ENCODE measurements around the gene GSTM4. TPM values are rescaled to one million over a fixed set of nuclear protein-coding genes. Genes with fewer than 3 reads are reported as not detected.

Gene GSTM4
- total RNA-seq, 5 donors from 2014 or later (not counting 1 experiment from before 2014, with no cell fraction given): 14.6 to 28.5 (median 20.8) TPM

DNA sequence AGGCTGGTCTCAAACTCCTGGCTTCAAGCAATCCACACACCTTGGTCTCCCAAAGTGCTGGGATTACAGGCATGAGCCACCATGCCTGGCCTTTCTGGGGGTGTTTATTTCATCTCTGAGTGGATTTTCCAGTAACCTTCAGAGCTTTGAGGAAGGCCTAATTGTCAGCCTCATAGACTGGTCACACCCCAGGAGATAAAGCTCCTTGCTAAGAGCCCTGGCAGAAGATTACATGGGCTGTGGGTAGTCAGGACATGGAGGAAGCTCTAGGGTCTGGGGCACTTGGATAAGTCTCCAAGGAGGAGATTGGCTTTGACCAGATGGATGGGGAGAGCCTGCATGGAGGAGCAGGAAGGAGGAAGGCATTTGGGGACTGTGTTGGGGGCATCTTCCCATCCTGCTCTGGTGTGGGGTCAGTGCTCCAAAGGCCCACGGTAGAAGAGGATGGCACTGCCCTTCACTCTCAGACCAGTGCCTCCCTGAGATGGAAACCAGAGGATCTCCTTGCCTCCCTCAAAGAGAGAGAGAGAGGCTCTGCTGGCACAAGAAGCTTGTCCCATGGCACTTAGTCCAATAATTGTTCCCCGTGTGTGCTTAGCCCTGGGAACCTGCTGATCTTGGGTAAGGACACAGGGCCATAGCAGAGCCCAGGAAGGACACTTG is 14.7 kb upstream of the GSTM4 start:
- Mint-ChIP-seq H3K4me3 (no peak overlapping the region), H3K27me3 (no peaks in the 10 kb centered on the region), H3K36me3 (no peaks in the 10 kb centered on the region), H3K4me1 (peaks cover 6 to 13% (median 12%) of the 10 kb centered on the region in 3 donors), H3K27ac (no peak overlapping the region), H3K9me3 (no peaks in the 10 kb centered on the region)
- Histone ChIP-seq H3K27me3 (replicated peaks in 1 of 2; ENCODE audit: control insufficient read depth in 2 of 2, extremely low read depth in 1 of 2, insufficient read depth in 2 of 2, low read length in 1 of 2) (peaks cover 0 to 23% of the 10 kb centered on the region in 2 experiments), H3K4me1 (ENCODE audit: control insufficient read depth in 1 of 2, extremely low read depth in 1 of 2, insufficient read depth in 2 of 2, low read length in 2 of 2) (peaks cover 0 to 20% of the 10 kb centered on the region in 2 experiments), H3K4me3 (ENCODE audit: control insufficient read depth in 1 of 2, extremely low read depth in 1 of 2, low read length in 1 of 2) (no peak overlapping the region), H3K36me3 (ENCODE audit: control insufficient read depth in 2 of 2, extremely low read depth in 1 of 2, insufficient read depth in 1 of 2, low read length in 1 of 2) (no peaks in the 10 kb centered on the region), H3K9me3 (no peaks in the 10 kb centered on the region), H3K27ac (ENCODE audit: low read length) (no peak overlapping the region)
- ATAC-seq (replicated peaks in 1 of 4) (no peak), DNase-seq (no peak)
- ChIA-PET POLR2A (interaction anchor here (0.8 to 1.0 kb wide), 2 partner anchors 93 kb away, joined by 3 to 5 read pairs; partner anchors contain the start of gene GNAI3 (in 2 of the 2)), CTCF (interaction anchor here (0.5 to 3.7 kb wide), 23 partner anchors 10 to 376 kb away, joined by 3 to 46 read pairs (median 6); partner anchors contain the start of genes AHCYL1 (in 2 of the 2), GNAI3 (in 2 of the 2), GSTM1 (in 1 of the 2) and GSTM3 (in 1 of the 2))
- 60% methylated on average over 1 of the region's 2 CpGs for WGBS (ENCODE audit: insufficient coverage)

- Mint-ChIP-seq H3K27ac (no peak overlapping the region), H3K4me1 (peaks cover 6 to 13% (median 12%) of the 10 kb centered on the region in 3 donors), H3K9me3 (no peaks in the 10 kb centered on the region), H3K27me3 (no peaks in the 10 kb centered on the region), H3K36me3 (no peaks in the 10 kb centered on the region), H3K4me3 (no peak overlapping the region)
- Histone ChIP-seq H3K4me3 (ENCODE audit: control insufficient read depth in 1 of 2, extremely low read depth in 1 of 2, low read length in 1 of 2) (no peak overlapping the region), H3K36me3 (ENCODE audit: control insufficient read depth in 2 of 2, extremely low read depth in 1 of 2, insufficient read depth in 1 of 2, low read length in 1 of 2) (no peaks in the 10 kb centered on the region), H3K27me3 (replicated peaks in 1 of 2; ENCODE audit: control insufficient read depth in 2 of 2, extremely low read depth in 1 of 2, insufficient read depth in 2 of 2, low read length in 1 of 2) (peaks cover 0 to 23% of the 10 kb centered on the region in 2 experiments), H3K27ac (ENCODE audit: low read length) (no peak overlapping the region), H3K4me1 (ENCODE audit: control insufficient read depth in 1 of 2, extremely low read depth in 1 of 2, insufficient read depth in 2 of 2, low read length in 2 of 2) (peaks cover 0 to 20% of the 10 kb centered on the region in 2 experiments), H3K9me3 (no peaks in the 10 kb centered on the region)
- ChIA-PET POLR2A (no interaction called here), CTCF (interaction anchor here (0.7 to 3.7 kb wide), 10 partner anchors 9 to 365 kb away, joined by 3 to 37 read pairs (median 19); partner anchors contain the start of genes AHCYL1 (in 1 of the 2) and GNAI3 (in 1 of the 2))
- WGBS (ENCODE audit: insufficient coverage): no CpG with 5 or more reads among the region's 2 CpGs
- no peak for DNase-seq
- ATAC-seq (replicated peaks in 1 of 4): no peak
Observed at GRCh38 chr1:109641861-109642260, 14.0 kb upstream of the GSTM4 start.

DNA sequence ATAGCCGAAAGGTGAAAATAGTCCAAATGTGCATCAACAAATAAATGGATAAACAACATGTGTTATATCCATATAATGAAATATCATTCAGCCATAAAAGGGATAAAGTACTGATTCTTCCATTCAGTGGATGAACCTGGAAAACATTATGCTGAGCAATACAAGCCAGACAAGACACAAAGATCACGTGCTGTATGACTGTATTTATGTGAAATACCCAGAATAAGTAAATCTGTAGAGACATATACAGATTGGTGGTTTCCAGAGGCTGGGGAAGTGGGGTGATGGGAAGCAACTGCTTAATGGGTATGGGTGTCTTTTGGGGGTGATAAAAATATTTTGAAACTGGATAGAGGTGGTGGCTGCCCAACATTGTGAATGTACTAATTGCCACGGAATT is 13.3 kb upstream of the GSTM4 start:
- POLR2A ChIA-PET: no interaction called here
- ATAC-seq (replicated peaks in 1 of 4): no peak
- Mint-ChIP-seq H3K4me1 (peaks cover 6 to 13% (median 12%) of the 10 kb centered on the region in 3 donors), H3K4me3 (no peak overlapping the region), H3K27me3 (no peaks in the 10 kb centered on the region), H3K27ac (no peak overlapping the region), H3K9me3 (no peaks in the 10 kb centered on the region), H3K36me3 (no peaks in the 10 kb centered on the region)
- Histone ChIP-seq H3K4me3 (ENCODE audit: control insufficient read depth in 1 of 2, extremely low read depth in 1 of 2, low read length in 1 of 2) (no peak overlapping the region), H3K27ac (ENCODE audit: low read length) (no peak overlapping the region), H3K9me3 (no peaks in the 10 kb centered on the region), H3K27me3 (replicated peaks in 1 of 2; ENCODE audit: control insufficient read depth in 2 of 2, extremely low read depth in 1 of 2, insufficient read depth in 2 of 2, low read length in 1 of 2) (peaks cover 0 to 23% of the 10 kb centered on the region in 2 experiments), H3K4me1 (ENCODE audit: control insufficient read depth in 1 of 2, extremely low read depth in 1 of 2, insufficient read depth in 2 of 2, low read length in 2 of 2) (peaks cover 0 to 20% of the 10 kb centered on the region in 2 experiments), H3K36me3 (ENCODE audit: control insufficient read depth in 2 of 2, extremely low read depth in 1 of 2, insufficient read depth in 1 of 2, low read length in 1 of 2) (no peaks in the 10 kb centered on the region)
- no peak for DNase-seq
- WGBS (ENCODE audit: insufficient coverage): 57% methylated on average over 1 of the region's 3 CpGs
- CTCF ChIA-PET: interaction anchor here (0.6 to 1.6 kb wide), 6 partner anchors 9 to 342 kb away, joined by 3 to 8 read pairs (median 4); partner anchors contain the start of gene AHCYL1 (in 2 of the 2)

DNA sequence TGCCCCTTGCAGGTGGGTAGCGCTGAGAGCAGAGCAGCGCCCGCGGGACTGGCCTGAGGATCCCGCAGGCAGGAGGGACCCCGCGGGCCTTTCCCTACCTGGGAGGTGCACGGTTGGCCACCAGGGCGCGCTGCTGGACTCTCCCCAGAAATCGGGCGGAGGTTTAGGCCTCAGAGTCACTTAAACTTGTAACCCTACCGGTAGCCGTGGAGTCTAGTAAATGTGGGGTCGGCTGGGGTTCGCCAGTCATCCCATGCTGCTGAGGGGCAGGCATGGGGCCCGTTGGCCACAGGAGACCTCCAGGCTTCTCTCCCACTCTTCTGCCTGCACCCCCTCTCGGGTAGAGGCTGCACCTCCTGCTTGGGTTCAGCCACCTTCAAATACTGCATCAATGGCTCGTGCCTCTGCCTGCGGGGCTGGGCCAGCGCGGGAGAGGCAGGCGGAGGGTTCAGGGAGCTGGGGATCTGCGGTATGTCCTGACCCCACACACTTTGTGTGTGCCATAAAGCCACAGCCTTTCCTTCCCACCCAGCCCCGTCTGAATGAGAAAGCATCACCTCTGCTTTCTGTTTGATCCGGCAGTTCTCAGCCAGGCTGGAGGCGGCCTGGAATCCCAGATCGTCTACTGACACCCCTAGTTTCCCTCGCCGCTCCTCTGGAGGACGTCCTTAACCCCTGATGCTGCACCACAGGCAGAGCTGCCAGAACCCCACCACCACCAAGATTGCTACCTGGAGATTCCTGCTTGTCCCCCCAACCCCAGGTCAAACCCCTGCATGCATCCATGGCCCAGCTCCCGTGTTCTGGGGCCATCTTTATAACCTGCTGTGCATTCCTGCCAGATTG is 12.3 kb upstream of the GSTM4 start:
- Histone ChIP-seq H3K36me3 (ENCODE audit: control insufficient read depth in 2 of 2, extremely low read depth in 1 of 2, insufficient read depth in 1 of 2, low read length in 1 of 2) (no peaks in the 10 kb centered on the region), H3K4me3 (ENCODE audit: control insufficient read depth in 1 of 2, extremely low read depth in 1 of 2, low read length in 1 of 2) (no peak overlapping the region), H3K27me3 (replicated peaks in 1 of 2; ENCODE audit: control insufficient read depth in 2 of 2, extremely low read depth in 1 of 2, insufficient read depth in 2 of 2, low read length in 1 of 2) (peaks cover 0 to 19% of the 10 kb centered on the region in 2 experiments), H3K9me3 (no peaks in the 10 kb centered on the region), H3K4me1 (ENCODE audit: control insufficient read depth in 1 of 2, extremely low read depth in 1 of 2, insufficient read depth in 2 of 2, low read length in 2 of 2) (peaks cover 0 to 20% of the 10 kb centered on the region in 2 experiments), H3K27ac (ENCODE audit: low read length) (no peak overlapping the region)
- POLR2A ChIA-PET: no interaction called here
- 38% methylated on average over 26 of the region's 32 CpGs for WGBS (ENCODE audit: insufficient coverage)
- ATAC-seq (replicated peaks in 1 of 4): peak; percentile 89 to 96 (median 93)
- H3K4me1 Mint-ChIP-seq: peaks cover 6 to 13% (median 12%) of the 10 kb centered on the region in 3 donors
- CTCF ChIA-PET: interaction anchor here (0.7 to 1.6 kb wide), 10 partner anchors 9 to 341 kb away, joined by 3 to 8 read pairs (median 4); partner anchors contain the start of gene AHCYL1 (in 2 of the 2)
- no peaks in the 10 kb centered on the region for H3K36me3 Mint-ChIP-seq
- H3K27me3 Mint-ChIP-seq: no peaks in the 10 kb centered on the region
- H3K27ac Mint-ChIP-seq: no peak overlapping the region
- no peaks in the 10 kb centered on the region for H3K9me3 Mint-ChIP-seq
- DNase-seq: peak; percentile 59 to 91 (median 84)
- H3K4me3 Mint-ChIP-seq: no peak overlapping the region

DNA sequence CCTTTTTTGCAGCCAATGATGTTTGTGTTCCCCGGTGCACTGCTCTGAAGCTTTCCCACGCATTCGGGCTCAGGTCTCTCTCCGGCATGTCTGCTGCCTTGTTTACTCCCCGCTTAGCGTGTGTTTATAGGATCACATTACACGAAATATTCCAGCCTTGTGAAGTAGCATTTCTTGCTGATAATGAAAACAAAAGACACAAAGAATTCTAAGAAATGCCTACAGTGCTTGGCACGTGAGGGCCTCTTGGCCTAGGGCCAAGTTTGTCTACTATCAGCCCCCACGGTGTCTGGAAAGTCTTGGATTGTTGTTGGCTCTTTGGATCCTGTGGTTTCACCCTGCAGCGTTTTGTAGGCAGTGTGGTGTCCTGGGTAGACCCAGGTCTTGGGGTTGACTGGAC is 11.2 kb upstream of the GSTM4 start:
- no CpG with 5 or more reads among the region's 10 CpGs for WGBS (ENCODE audit: insufficient coverage)
- Histone ChIP-seq H3K27ac (ENCODE audit: low read length) (no peak overlapping the region), H3K27me3 (replicated peaks in 1 of 2; ENCODE audit: control insufficient read depth in 2 of 2, extremely low read depth in 1 of 2, insufficient read depth in 2 of 2, low read length in 1 of 2) (peaks cover 0 to 9% of the 10 kb centered on the region in 2 experiments), H3K9me3 (no peaks in the 10 kb centered on the region), H3K4me1 (ENCODE audit: control insufficient read depth in 1 of 2, extremely low read depth in 1 of 2, insufficient read depth in 2 of 2, low read length in 2 of 2) (peaks cover 0 to 20% of the 10 kb centered on the region in 2 experiments), H3K36me3 (ENCODE audit: control insufficient read depth in 2 of 2, extremely low read depth in 1 of 2, insufficient read depth in 1 of 2, low read length in 1 of 2) (no peaks in the 10 kb centered on the region), H3K4me3 (ENCODE audit: control insufficient read depth in 1 of 2, extremely low read depth in 1 of 2, low read length in 1 of 2) (no peak overlapping the region)
- Mint-ChIP-seq H3K27ac (no peak overlapping the region), H3K36me3 (no peaks in the 10 kb centered on the region), H3K27me3 (no peaks in the 10 kb centered on the region), H3K4me1 (peaks cover 6 to 15% (median 12%) of the 10 kb centered on the region in 3 donors), H3K9me3 (no peaks in the 10 kb centered on the region), H3K4me3 (no peak overlapping the region)
- ATAC-seq (replicated peaks in 1 of 4) (no peak), DNase-seq (no peak)
- POLR2A ChIA-PET: no interaction called here
- CTCF ChIA-PET: interaction anchor here in 1 of 2 donors (0.6 to 0.7 kb wide), 5 partner anchors 44 to 385 kb away, joined by 3 to 7 read pairs (median 4); no protein-coding TSS in a partner anchor

- CTCF ChIA-PET: interaction anchor here (0.6 to 4.4 kb wide), 7 partner anchors 9 to 336 kb away, joined by 3 to 19 read pairs (median 6); partner anchors contain the start of genes AHCYL1 (in 1 of the 2) and GNAI3 (in 1 of the 2)
- POLR2A ChIA-PET: interaction anchor here in 1 of 2 donors (0.7 kb wide), 1 partner anchor 78 kb away, joined by 5 read pairs; no protein-coding TSS in a partner anchor
- H3K36me3 ChIP-seq (ENCODE audit: control insufficient read depth in 2 of 2, extremely low read depth in 1 of 2, insufficient read depth in 1 of 2, low read length in 1 of 2): no peaks in the 10 kb centered on the region
- H3K4me1 ChIP-seq (ENCODE audit: control insufficient read depth in 1 of 2, extremely low read depth in 1 of 2, insufficient read depth in 2 of 2, low read length in 2 of 2): no peaks in the 10 kb centered on the region
- no peaks in the 10 kb centered on the region for H3K9me3 ChIP-seq
- Mint-ChIP-seq H3K4me3 (no peak overlapping the region), H3K27ac (no peak overlapping the region), H3K27me3 (peaks cover 0 to 7% of the 10 kb centered on the region in 2 donors), H3K9me3 (no peaks in the 10 kb centered on the region), H3K36me3 (no peaks in the 10 kb centered on the region), H3K4me1 (peaks cover 0 to 3% (median 0%) of the 10 kb centered on the region in 3 donors)
- no peak overlapping the region for H3K27ac ChIP-seq (ENCODE audit: low read length)
- ATAC-seq (replicated peaks in 1 of 4): no peak
- no peak for DNase-seq
- H3K4me3 ChIP-seq (ENCODE audit: control insufficient read depth in 1 of 2, extremely low read depth in 1 of 2, low read length in 1 of 2): no peak overlapping the region
- no CpG with 5 or more reads among the region's 4 CpGs for WGBS (ENCODE audit: insufficient coverage)
- peaks cover 0 to 1% of the 10 kb centered on the region in 2 experiments for H3K27me3 ChIP-seq (replicated peaks in 1 of 2; ENCODE audit: control insufficient read depth in 2 of 2, extremely low read depth in 1 of 2, insufficient read depth in 2 of 2, low read length in 1 of 2)
Observed at GRCh38 chr1:109649491-109649914, 6.4 kb upstream of the GSTM4 start.

All from T-cell (primary cell).